ENCODE data around the gene FXYD5. TPM values are rescaled to one million over a fixed set of nuclear protein-coding genes. Genes with fewer than 3 reads are reported as not detected.

Gene FXYD5
- total and polyA plus RNA-seq, 10 of the 15 experiments (the other 5 are each of a cell fraction or from before 2014, with no cell fraction given): 30.0 to 159 (median 93.9) TPM

DNA sequence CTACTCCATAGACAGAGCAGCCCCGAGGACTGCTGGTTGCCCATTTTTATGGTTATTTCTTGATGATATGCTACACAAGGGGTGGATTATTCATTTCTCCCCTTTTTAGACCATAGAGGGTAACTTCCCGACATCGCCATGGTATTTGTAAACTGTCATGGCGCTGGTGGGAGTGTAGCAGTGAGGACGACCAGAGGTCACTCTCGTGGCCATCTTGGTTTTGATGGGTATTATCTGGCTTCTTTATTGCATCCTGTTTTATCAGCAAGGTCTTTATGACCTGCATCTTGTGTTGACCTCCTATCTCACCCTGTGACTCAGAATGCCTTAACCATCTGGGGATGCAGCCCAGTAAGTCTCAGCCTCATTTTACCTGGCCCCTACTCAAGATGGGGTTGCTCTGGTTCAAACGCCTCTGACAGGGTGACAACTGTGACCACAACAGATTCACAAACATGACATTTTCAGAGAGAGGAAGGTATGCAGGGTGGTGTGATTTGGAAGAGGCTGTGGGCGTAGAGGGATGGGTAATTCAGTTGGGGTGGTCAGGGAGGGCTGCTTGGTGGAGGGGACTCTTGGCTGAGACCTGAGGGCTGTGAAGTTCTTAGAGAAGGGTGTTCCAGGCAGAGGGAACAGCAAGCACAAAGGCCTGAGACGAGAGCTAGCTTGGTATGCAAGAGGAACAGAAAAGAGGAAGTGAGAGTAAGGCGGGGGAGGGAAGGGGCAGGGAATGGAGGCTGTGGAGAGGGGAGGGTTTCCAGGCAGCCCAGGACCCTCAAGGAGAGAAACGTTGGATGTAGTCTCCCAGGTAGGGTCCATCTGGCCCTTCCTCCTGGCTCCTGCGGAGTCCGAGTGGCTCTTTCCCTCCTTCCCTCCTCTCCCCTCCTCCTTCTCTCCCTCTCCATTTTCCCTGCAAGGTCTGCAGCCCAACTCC is 50.5 kb downstream of the FXYD5 start (continued):
- TF ChIP-seq, protein P1, sequence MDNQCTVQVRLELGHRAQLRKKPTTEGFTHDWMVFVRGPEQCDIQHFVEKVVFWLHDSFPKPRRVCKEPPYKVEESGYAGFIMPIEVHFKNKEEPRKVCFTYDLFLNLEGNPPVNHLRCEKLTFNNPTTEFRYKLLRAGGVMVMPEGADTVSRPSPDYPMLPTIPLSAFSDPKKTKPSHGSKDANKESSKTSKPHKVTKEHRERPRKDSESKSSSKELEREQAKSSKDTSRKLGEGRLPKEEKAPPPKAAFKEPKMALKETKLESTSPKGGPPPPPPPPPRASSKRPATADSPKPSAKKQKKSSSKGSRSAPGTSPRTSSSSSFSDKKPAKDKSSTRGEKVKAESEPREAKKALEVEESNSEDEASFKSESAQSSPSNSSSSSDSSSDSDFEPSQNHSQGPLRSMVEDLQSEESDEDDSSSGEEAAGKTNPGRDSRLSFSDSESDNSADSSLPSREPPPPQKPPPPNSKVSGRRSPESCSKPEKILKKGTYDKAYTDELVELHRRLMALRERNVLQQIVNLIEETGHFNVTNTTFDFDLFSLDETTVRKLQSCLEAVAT (IDR thresholded peaks at IDR 0.05): peak; percentile 95
- TF ChIP-seq NFIC (IDR thresholded peaks at IDR 0.05; ENCODE audit: low read depth, low read length) (peak; percentile 75; the same call in 1 of the 2 replicates), STAT1 (conservative IDR thresholded peaks at IDR 0.05) (0 out of 2 replicates have a peak, but pooled peaks have one; percentile 56), ESRRA (IDR thresholded peaks at IDR 0.05; ENCODE audit: low read length) (no peak), RB1 (IDR thresholded peaks at IDR 0.05; ENCODE audit: borderline replicate concordance) (peak; percentile 58; the same call in 1 of the 2 replicates), SMARCA5 (IDR thresholded peaks at IDR 0.05) (peak; percentile 100), KDM1A (IDR thresholded peaks at IDR 0.05; ENCODE audit: borderline replicate concordance) (0 out of 2 replicates have a peak, but pooled peaks have one; percentile 46), CREB1 (IDR thresholded peaks at IDR 0.05; ENCODE audit: low read depth) (no peak), MYB (IDR thresholded peaks at IDR 0.05; ENCODE audit: borderline replicate concordance, low read depth, low read length) (no peak), CBFB (IDR thresholded peaks at IDR 0.05; ENCODE audit: low read depth) (peak; percentile 35; the same call in 1 of the 2 replicates), BMI1 (IDR thresholded peaks at IDR 0.05; ENCODE audit: borderline replicate concordance) (peak; percentile 90), DPF2 (IDR thresholded peaks at IDR 0.05) (peak; percentile 100), SUZ12 (IDR thresholded peaks at IDR 0.05; ENCODE audit: unreplicated experiment) (no peak), LARP7 (IDR thresholded peaks at IDR 0.05) (peak; percentile 27; the same call in 1 of the 2 replicates), WRNIP1 (IDR thresholded peaks at IDR 0.05; ENCODE audit: borderline replicate concordance, low read depth, low read length) (no peak), RFX5 (IDR thresholded peaks at IDR 0.05; ENCODE audit: low read depth, low read length) (peak; percentile 58; the same call in 1 of the 2 replicates), BHLHE40 (IDR thresholded peaks at IDR 0.05; ENCODE audit: borderline replicate concordance in 1 of 2, low read depth in 2 of 2, low read length in 1 of 2) (peak; percentile 42 to 51; a peak in 3 of 4 replicates), ATF2 (IDR thresholded peaks at IDR 0.05; ENCODE audit: low read length) (peak; percentile 44; the same call in 1 of the 2 replicates), TCF3 (IDR thresholded peaks at IDR 0.05; ENCODE audit: borderline replicate concordance, insufficient read depth, low read depth, low read length) (peak; percentile 84; the same call in 1 of the 2 replicates)
- TF ChIP-seq, protein P2, sequence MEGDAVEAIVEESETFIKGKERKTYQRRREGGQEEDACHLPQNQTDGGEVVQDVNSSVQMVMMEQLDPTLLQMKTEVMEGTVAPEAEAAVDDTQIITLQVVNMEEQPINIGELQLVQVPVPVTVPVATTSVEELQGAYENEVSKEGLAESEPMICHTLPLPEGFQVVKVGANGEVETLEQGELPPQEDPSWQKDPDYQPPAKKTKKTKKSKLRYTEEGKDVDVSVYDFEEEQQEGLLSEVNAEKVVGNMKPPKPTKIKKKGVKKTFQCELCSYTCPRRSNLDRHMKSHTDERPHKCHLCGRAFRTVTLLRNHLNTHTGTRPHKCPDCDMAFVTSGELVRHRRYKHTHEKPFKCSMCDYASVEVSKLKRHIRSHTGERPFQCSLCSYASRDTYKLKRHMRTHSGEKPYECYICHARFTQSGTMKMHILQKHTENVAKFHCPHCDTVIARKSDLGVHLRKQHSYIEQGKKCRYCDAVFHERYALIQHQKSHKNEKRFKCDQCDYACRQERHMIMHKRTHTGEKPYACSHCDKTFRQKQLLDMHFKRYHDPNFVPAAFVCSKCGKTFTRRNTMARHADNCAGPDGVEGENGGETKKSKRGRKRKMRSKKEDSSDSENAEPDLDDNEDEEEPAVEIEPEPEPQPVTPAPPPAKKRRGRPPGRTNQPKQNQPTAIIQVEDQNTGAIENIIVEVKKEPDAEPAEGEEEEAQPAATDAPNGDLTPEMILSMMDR (IDR thresholded peaks at IDR 0.05 in 2 of 3, conservative IDR thresholded peaks at IDR 0.05 in 1 of 3; ENCODE audit: control insufficient read depth in 2 of 3, extremely low read depth in 1 of 3, insufficient read depth in 1 of 3, low read depth in 3 of 3, low read length in 3 of 3): no peak
- TF ChIP-seq, protein P3, sequence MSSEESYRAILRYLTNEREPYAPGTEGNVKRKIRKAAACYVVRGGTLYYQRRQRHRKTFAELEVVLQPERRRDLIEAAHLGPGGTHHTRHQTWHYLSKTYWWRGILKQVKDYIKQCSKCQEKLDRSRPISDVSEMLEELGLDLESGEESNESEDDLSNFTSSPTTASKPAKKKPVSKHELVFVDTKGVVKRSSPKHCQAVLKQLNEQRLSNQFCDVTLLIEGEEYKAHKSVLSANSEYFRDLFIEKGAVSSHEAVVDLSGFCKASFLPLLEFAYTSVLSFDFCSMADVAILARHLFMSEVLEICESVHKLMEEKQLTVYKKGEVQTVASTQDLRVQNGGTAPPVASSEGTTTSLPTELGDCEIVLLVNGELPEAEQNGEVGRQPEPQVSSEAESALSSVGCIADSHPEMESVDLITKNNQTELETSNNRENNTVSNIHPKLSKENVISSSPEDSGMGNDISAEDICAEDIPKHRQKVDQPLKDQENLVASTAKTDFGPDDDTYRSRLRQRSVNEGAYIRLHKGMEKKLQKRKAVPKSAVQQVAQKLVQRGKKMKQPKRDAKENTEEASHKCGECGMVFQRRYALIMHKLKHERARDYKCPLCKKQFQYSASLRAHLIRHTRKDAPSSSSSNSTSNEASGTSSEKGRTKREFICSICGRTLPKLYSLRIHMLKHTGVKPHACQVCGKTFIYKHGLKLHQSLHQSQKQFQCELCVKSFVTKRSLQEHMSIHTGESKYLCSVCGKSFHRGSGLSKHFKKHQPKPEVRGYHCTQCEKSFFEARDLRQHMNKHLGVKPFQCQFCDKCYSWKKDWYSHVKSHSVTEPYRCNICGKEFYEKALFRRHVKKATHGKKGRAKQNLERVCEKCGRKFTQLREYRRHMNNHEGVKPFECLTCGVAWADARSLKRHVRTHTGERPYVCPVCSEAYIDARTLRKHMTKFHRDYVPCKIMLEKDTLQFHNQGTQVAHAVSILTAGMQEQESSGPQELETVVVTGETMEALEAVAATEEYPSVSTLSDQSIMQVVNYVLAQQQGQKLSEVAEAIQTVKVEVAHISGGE (CRISPR knock-in tag; IDR thresholded peaks at IDR 0.05): no peak

Measured in GM12878 (cell line).